Stomach smooth muscle (tissue), 2 donors: ENCODE results near the gene PCDHGA8.

Experiments
- H3K27ac ChIP-seq: one replicate; pipeline ENCODE4 v1.7.0; 2013; ENCODE audit warnings: mild to moderate bottlenecking, low read length, inconsistent platforms
- H3K27me3 ChIP-seq, 2 donors: one replicate each; pipeline ENCODE4 v1.7.0; 2013; ENCODE audit warnings: low read length in 2 of 2; ENCODE audit not compliant: insufficient read depth in 2 of 2, control insufficient read depth in 1 of 2
- H3K36me3 ChIP-seq, 2 donors: one replicate each; pipeline ENCODE4 v1.7.0; 2013; ENCODE audit warnings: low read length in 2 of 2; ENCODE audit not compliant: control insufficient read depth in 2 of 2, insufficient read depth in 2 of 2
- H3K4me1 ChIP-seq: one replicate; pipeline ENCODE4 v1.7.0; 2013; ENCODE audit warnings: low read length; ENCODE audit not compliant: control insufficient read depth, insufficient read depth
- H3K4me3 ChIP-seq, 2 donors: one replicate each; pipeline ENCODE4 v1.7.0; 2013; ENCODE audit warnings: low read length in 2 of 2
- H3K9ac ChIP-seq, 2 donors: one replicate each; pipeline ENCODE4 v1.7.0; 2013; ENCODE audit warnings: low read length in 2 of 2, mild to moderate bottlenecking in 1 of 2
- H3K9me3 ChIP-seq, 2 donors: one replicate each; pipeline ENCODE4 v1.7.0; 2013; ENCODE audit warnings: low read length in 2 of 2; ENCODE audit not compliant: control insufficient read depth in 2 of 2
- donor health status: healthy.
- donor health status: Pancreatic carcinoma.

Gene PCDHGA8

GRCh38 chr5:141355641-141356040 lies 36.8 kb upstream of the PCDHGA8 start:
- Histone ChIP-seq H3K36me3 (peaks cover 0 to 2% of the 10 kb centered on the region in 2 donors), H3K9me3 (peaks cover 35 to 71% of the 10 kb centered on the region in 2 donors), H3K4me3 (peak overlapping the region; percentile 42 to 70), H3K9ac (no peak overlapping the region), H3K27me3 (peaks cover 0 to 7% of the 10 kb centered on the region in 2 donors), H3K4me1 (no peaks in the 10 kb centered on the region), H3K27ac (no peak overlapping the region)

GRCh38 chr5:141356133-141356532 lies 36.3 kb upstream of the PCDHGA8 start:
- Histone ChIP-seq H3K4me3 (peak overlapping the region in 1 of 2 donors; percentile 42), H3K9ac (no peak overlapping the region), H3K36me3 (peaks cover 0 to 2% of the 10 kb centered on the region in 2 donors), H3K4me1 (no peaks in the 10 kb centered on the region), H3K27me3 (peaks cover 0 to 3% of the 10 kb centered on the region in 2 donors), H3K27ac (no peak overlapping the region), H3K9me3 (peaks cover 36 to 71% of the 10 kb centered on the region in 2 donors)

GRCh38 chr5:141356950-141357349 lies 35.5 kb upstream of the PCDHGA8 start:
- Histone ChIP-seq H3K36me3 (peaks cover 0 to 2% of the 10 kb centered on the region in 2 donors), H3K9ac (no peak overlapping the region), H3K27me3 (peaks cover 0 to 3% of the 10 kb centered on the region in 2 donors), H3K4me3 (peak overlapping the region; percentile 18 to 47), H3K4me1 (no peaks in the 10 kb centered on the region), H3K9me3 (peaks cover 33 to 70% of the 10 kb centered on the region in 2 donors), H3K27ac (no peak overlapping the region)

GRCh38 chr5:141359790-141360426 lies 32.5 kb upstream of the PCDHGA8 start, which contains the start of gene PCDHGB2:
Gene PCDHGB2 (plus strand): TSS chr5:141359994. CDS start chr5:141360136, 142 bp downstream.
- Histone ChIP-seq H3K4me1 (no peaks in the 10 kb centered on the region), H3K27me3 (no peaks in the 10 kb centered on the region), H3K4me3 (peak within 1 kb of the TSS; percentile 49 to 54), H3K36me3 (peaks cover 0 to 2% of the 10 kb centered on the region in 2 donors), H3K9ac (no peak within 1 kb of the TSS), H3K27ac (no peak within 1 kb of the TSS), H3K9me3 (peaks cover 39 to 70% of the 10 kb centered on the region in 2 donors)

- peaks cover 41 to 70% of the 10 kb centered on the region in 2 donors for H3K9me3 ChIP-seq
- peaks cover 0 to 2% of the 10 kb centered on the region in 2 donors for H3K36me3 ChIP-seq
- no peak overlapping the region for H3K9ac ChIP-seq
- H3K27me3 ChIP-seq, result no peaks in the 10 kb centered on the region
- H3K27ac ChIP-seq, result no peak overlapping the region
- H3K4me1 ChIP-seq, result no peaks in the 10 kb centered on the region
- peak overlapping the region; percentile 49 to 54 for H3K4me3 ChIP-seq
Observed at GRCh38 chr5:141360685-141361084, 31.7 kb upstream of the PCDHGA8 start.

GRCh38 chr5:141362719-141363118 lies 29.7 kb upstream of the PCDHGA8 start:
- no peak overlapping the region for H3K4me3 ChIP-seq
- no peaks in the 10 kb centered on the region for H3K4me1 ChIP-seq
- no peak overlapping the region for H3K9ac ChIP-seq
- no peak overlapping the region for H3K27ac ChIP-seq
- no peaks in the 10 kb centered on the region for H3K27me3 ChIP-seq
- H3K36me3 ChIP-seq, result no peaks in the 10 kb centered on the region
- H3K9me3 ChIP-seq, result peaks cover 36 to 64% of the 10 kb centered on the region in 2 donors

- peak within 1 kb of the TSS; percentile 52 to 56 for H3K4me3 ChIP-seq
- H3K9ac ChIP-seq, result no peak within 1 kb of the TSS
- peaks cover 36 to 64% of the 10 kb centered on the region in 2 donors for H3K9me3 ChIP-seq
- no peaks in the 10 kb centered on the region for H3K27me3 ChIP-seq
- H3K36me3 ChIP-seq, result no peaks in the 10 kb centered on the region
- no peaks in the 10 kb centered on the region for H3K4me1 ChIP-seq
- no peak within 1 kb of the TSS for H3K27ac ChIP-seq
Observed at GRCh38 chr5:141363952-141364660, 28.3 kb upstream of the PCDHGA8 start, which contains the start of gene PCDHGA5. Gene PCDHGA5 (plus strand): TSS chr5:141364162. CDS start chr5:141364331, 169 bp downstream.

- Histone ChIP-seq H3K4me1 (no peaks in the 10 kb centered on the region), H3K9ac (no peak overlapping the region), H3K27ac (no peak overlapping the region), H3K27me3 (no peaks in the 10 kb centered on the region), H3K36me3 (no peaks in the 10 kb centered on the region), H3K9me3 (peaks cover 35 to 60% of the 10 kb centered on the region in 2 donors), H3K4me3 (peak overlapping the region; percentile 22 to 46)
Observed at GRCh38 chr5:141366016-141366896, 26.2 kb upstream of the PCDHGA8 start.

GRCh38 chr5:141369994-141370848 lies 22.2 kb upstream of the PCDHGA8 start, which contains the start of gene PCDHGB3:
Gene PCDHGB3 (plus strand): TSS chr5:141370242. CDS start chr5:141370395, 153 bp downstream.
- peak within 1 kb of the TSS; percentile 47 to 57 for H3K4me3 ChIP-seq
- H3K27ac ChIP-seq, result no peak within 1 kb of the TSS
- H3K36me3 ChIP-seq, result peaks cover 0 to 2% of the 10 kb centered on the region in 2 donors
- H3K27me3 ChIP-seq, result no peaks in the 10 kb centered on the region
- peaks cover 45 to 70% of the 10 kb centered on the region in 2 donors for H3K9me3 ChIP-seq
- no peak within 1 kb of the TSS for H3K9ac ChIP-seq
- peaks cover 4% of the 10 kb centered on the region for H3K4me1 ChIP-seq
